Smooth muscle cell (in vitro differentiated cells): ENCODE results near the gene SPC24. TPM values are rescaled to one million over a fixed set of nuclear protein-coding genes. Genes with fewer than 3 reads are reported as not detected.

ENCODE experiments used
- DNase-seq: peaks from one replicate; lab custom pipeline; 2025; ENCODE audit not compliant: unreplicated experiment; lab: John Stamatoyannopoulos, UW
- H2AFZ ChIP-seq: fragments of 200-600 bp; sonication (generic); 2 replicates; pipeline ENCODE4 v1.6.0; 2016; ENCODE audit warnings: antibody characterized with exemption, low read depth, mild to moderate bottlenecking
- H3F3A ChIP-seq: fragments of 200-600 bp; sonication (generic); 2 replicates; pipeline ENCODE4 v1.6.0; 2017; ENCODE audit warnings: antibody characterized with exemption, low read depth
- H3K27ac ChIP-seq: fragments of 200-600 bp; sonication (generic); 2 replicates; pipeline ENCODE4 v1.5.1; 2016; ENCODE audit warnings: low read depth, mild to moderate bottlenecking
- H3K27me3 ChIP-seq: fragments of 200-600 bp; sonication (generic); 2 replicates; pipeline ENCODE4 v1.6.1; 2016; ENCODE audit warnings: low read depth, mild to moderate bottlenecking
- H3K36me3 ChIP-seq: fragments of 200-600 bp; sonication (generic); 2 replicates; pipeline ENCODE4 v1.5.1; 2016; ENCODE audit warnings: low read depth
- H3K4me1 ChIP-seq: fragments of 200-600 bp; sonication (generic); 2 replicates; pipeline ENCODE4 v1.5.1; 2016; ENCODE audit warnings: low read depth
- H3K4me2 ChIP-seq: fragments of 200-600 bp; sonication (generic); 2 replicates; pipeline ENCODE4 v1.6.0; 2016; ENCODE audit warnings: mild to moderate bottlenecking
- H3K4me3 ChIP-seq: fragments of 200-600 bp; sonication (generic); 2 replicates; pipeline ENCODE4 v1.5.1; 2016; ENCODE audit warnings: mild to moderate bottlenecking
- H3K79me2 ChIP-seq: fragments of 200-600 bp; sonication (generic); 2 replicates; pipeline ENCODE4 v1.6.0; 2016; ENCODE audit warnings: low read depth, mild to moderate bottlenecking
- H3K9ac ChIP-seq: fragments of 200-600 bp; sonication (generic); 2 replicates; pipeline ENCODE4 v1.6.0; 2016; ENCODE audit warnings: low read depth
- H3K9me3 ChIP-seq: fragments of 200-600 bp; sonication (generic); replicated peaks from 2 replicates; pipeline ENCODE4 v1.5.1; 2016; ENCODE audit warnings: low read depth
- H4K20me1 ChIP-seq: fragments of 200-600 bp; sonication (generic); 2 replicates; pipeline ENCODE4 v1.6.0; 2016; ENCODE audit warnings: low read depth
- CTCF ChIP-seq: fragments of 200-600 bp; sonication (generic); IDR thresholded peaks from 2 replicates; pipeline ENCODE4 v1.5.1; 2017; ENCODE audit warnings: borderline replicate concordance, mild to moderate bottlenecking, antibody characterized with exemption; ENCODE audit not compliant: insufficient read depth, poor library complexity, severe bottlenecking
- WGBS: methylation state at CpG from one replicate; pipeline ENCODE4 v1.1.7; 2016; ENCODE audit warnings: low lambda C conversion rate; 5-methylcytosine and 5-hydroxymethylcytosine counted together
- polyA plus RNA-seq: library from polyadenylated mRNA; unstranded; fragments of >200 nt; fragmentation: Nextera tagmentation; extraction: Ambion mirVana; gene quantifications from 2 replicates; pipeline ENCODE4 v1.2.1, GENCODE V29; 2016
- total RNA-seq: library from RNA; depleted of rRNA; stranded (reverse); fragments of >200 nt; gene quantifications from 2 replicates; pipeline ENCODE4 v1.2.3, GENCODE V29; 2014

SPC24 gene
- total and polyA plus RNA-seq, 2 experiments from 2014 or later = 7.6 to 9.7 TPM

GRCh38 chr19:11192957-11193939 lies 37.7 kb upstream of the SPC24 start:
- H3K27me3 ChIP-seq = no peaks in the 10 kb centered on the region
- H2AFZ ChIP-seq = no peak overlapping the region
- peaks cover 43% of the 10 kb centered on the region for H3K79me2 ChIP-seq
- no peak overlapping the region for H3K4me3 ChIP-seq
- no peaks in the 10 kb centered on the region for H3K36me3 ChIP-seq
- no peak for TF ChIP-seq CTCF
- no peak overlapping the region for H3K9ac ChIP-seq
- no peak for DNase-seq
- H3K9me3 ChIP-seq = no peaks in the 10 kb centered on the region
- H4K20me1 ChIP-seq = peaks cover 36% of the 10 kb centered on the region
- no peak overlapping the region for H3K27ac ChIP-seq
- 99% methylated on average over 67 of the region's 68 CpGs for WGBS
- H3F3A ChIP-seq = peaks cover 18% of the 10 kb centered on the region
- H3K4me2 ChIP-seq = no peak overlapping the region
- no peaks in the 10 kb centered on the region for H3K4me1 ChIP-seq

GRCh38 chr19:11191934-11192333 lies 36.4 kb upstream of the SPC24 start:
- no peak overlapping the region for H3K9ac ChIP-seq
- H2AFZ ChIP-seq = no peak overlapping the region
- no peak overlapping the region for H3K27ac ChIP-seq
- H3K79me2 ChIP-seq = peaks cover 40% of the 10 kb centered on the region
- H3K36me3 ChIP-seq = no peaks in the 10 kb centered on the region
- TF ChIP-seq CTCF = no peak
- no peaks in the 10 kb centered on the region for H3K4me1 ChIP-seq
- no peak for DNase-seq
- H3K4me2 ChIP-seq = no peak overlapping the region
- peaks cover 36% of the 10 kb centered on the region for H4K20me1 ChIP-seq
- peaks cover 15% of the 10 kb centered on the region for H3F3A ChIP-seq
- no peaks in the 10 kb centered on the region for H3K9me3 ChIP-seq
- no peak overlapping the region for H3K4me3 ChIP-seq
- no peaks in the 10 kb centered on the region for H3K27me3 ChIP-seq
- WGBS = 97% methylated on average over 5 of the region's 5 CpGs

- Histone ChIP-seq H3K4me2 (no peak overlapping the region), H2AFZ (no peak overlapping the region), H3K36me3 (no peaks in the 10 kb centered on the region), H3K9ac (no peak overlapping the region), H3F3A (peaks cover 15% of the 10 kb centered on the region), H3K9me3 (no peaks in the 10 kb centered on the region), H4K20me1 (peaks cover 33% of the 10 kb centered on the region), H3K4me3 (no peak overlapping the region), H3K4me1 (no peaks in the 10 kb centered on the region), H3K27ac (no peak overlapping the region), H3K79me2 (peaks cover 38% of the 10 kb centered on the region), H3K27me3 (no peaks in the 10 kb centered on the region)
- WGBS = 54% methylated on average over 8 of the region's 8 CpGs
- DNase-seq = no peak
- no peak for TF ChIP-seq CTCF
Observed at GRCh38 chr19:11191273-11191755, 35.7 kb upstream of the SPC24 start.
